ENCODE data around the gene TMEM192. TPM values are rescaled to one million over a fixed set of nuclear protein-coding genes. Genes with fewer than 3 reads are reported as not detected.
"Not testable (repeated sequence)": the region's sequence is repeated elsewhere in the genome, so short reads cannot be mapped to it uniquely, and the experiment has no call there.

TMEM192 gene
- total RNA-seq, 1 donor from 2014 or later, result 23.3 TPM

DNA sequence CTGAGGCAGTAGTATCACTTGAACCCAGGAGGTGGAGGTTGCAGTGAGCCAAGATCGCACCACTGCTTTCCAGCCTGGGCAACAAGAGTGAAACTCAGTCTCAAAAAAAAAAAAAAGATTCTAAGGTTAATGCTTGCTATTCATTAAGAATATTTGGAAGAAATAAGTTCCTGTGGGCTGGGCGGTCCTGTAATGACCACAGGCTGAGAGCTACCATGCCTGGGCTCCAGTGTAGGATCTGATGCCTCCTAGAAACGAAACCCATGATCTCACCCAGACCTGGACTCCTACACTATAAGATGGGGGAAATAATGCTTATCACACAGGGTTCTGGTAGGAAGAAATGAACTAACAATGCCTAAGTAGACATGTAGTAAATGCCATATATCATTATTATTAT is 17.8 kb downstream of the TMEM192 start:
- DNase-seq, result no peak
- Histone ChIP-seq H3K36me3 (peaks cover 65% of the 10 kb centered on the region), H3K27ac (no peak overlapping the region), H3K27me3 (ENCODE audit: low read depth) (no peaks in the 10 kb centered on the region), H3K4me1 (no peaks in the 10 kb centered on the region), H3K4me3 (no peak overlapping the region), H3K9me3 (no peaks in the 10 kb centered on the region)
- intact Hi-C loops (cut with DNase I), result no loop called here
- TF ChIP-seq, protein P1, sequence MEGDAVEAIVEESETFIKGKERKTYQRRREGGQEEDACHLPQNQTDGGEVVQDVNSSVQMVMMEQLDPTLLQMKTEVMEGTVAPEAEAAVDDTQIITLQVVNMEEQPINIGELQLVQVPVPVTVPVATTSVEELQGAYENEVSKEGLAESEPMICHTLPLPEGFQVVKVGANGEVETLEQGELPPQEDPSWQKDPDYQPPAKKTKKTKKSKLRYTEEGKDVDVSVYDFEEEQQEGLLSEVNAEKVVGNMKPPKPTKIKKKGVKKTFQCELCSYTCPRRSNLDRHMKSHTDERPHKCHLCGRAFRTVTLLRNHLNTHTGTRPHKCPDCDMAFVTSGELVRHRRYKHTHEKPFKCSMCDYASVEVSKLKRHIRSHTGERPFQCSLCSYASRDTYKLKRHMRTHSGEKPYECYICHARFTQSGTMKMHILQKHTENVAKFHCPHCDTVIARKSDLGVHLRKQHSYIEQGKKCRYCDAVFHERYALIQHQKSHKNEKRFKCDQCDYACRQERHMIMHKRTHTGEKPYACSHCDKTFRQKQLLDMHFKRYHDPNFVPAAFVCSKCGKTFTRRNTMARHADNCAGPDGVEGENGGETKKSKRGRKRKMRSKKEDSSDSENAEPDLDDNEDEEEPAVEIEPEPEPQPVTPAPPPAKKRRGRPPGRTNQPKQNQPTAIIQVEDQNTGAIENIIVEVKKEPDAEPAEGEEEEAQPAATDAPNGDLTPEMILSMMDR (IDR thresholded peaks at IDR 0.05), result no peak
- no peak for ATAC-seq

GRCh38 chr4:165092187-165092586 is 20.5 kb downstream of the TMEM192 start:
- ATAC-seq; H3K9me3 ChIP-seq; H3K27me3 ChIP-seq (ENCODE audit: low read depth); H3K27ac ChIP-seq; H3K4me3 ChIP-seq; DNase-seq; H3K4me1 ChIP-seq; intact Hi-C loops (cut with DNase I): not testable (repeated sequence)
- peaks cover 64% of the 10 kb centered on the region for H3K36me3 ChIP-seq

DNA sequence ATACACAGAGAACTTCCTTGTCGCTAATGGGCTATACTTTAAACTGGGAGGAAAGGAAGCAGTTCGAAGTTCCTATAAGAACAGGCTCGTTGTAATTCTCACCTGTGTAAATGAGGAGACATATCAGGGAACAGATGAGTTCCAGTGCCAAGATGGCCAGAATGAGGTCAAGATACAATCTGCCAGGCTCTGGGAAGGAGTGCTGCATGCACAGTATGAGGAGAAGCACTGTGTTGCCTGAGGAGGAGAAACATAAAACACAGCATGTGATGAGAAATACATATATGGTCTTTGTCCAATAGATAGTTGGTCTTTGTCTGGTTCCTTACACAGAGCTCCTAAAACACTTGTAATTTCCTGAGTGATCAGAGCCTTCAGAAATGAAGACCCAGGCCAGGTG is 24.3 kb downstream of the TMEM192 start:
- no peak for ATAC-seq
- no peaks in the 10 kb centered on the region for H3K9me3 ChIP-seq
- H3K27ac ChIP-seq, result no peak overlapping the region
- no peaks in the 10 kb centered on the region for H3K27me3 ChIP-seq (ENCODE audit: low read depth)
- no peak for DNase-seq
- no peak overlapping the region for H3K4me3 ChIP-seq
- H3K4me1 ChIP-seq, result no peaks in the 10 kb centered on the region
- TF ChIP-seq, protein P1 (IDR thresholded peaks at IDR 0.05), result no peak
- intact Hi-C loops (cut with DNase I), result no loop called here
- peaks cover 67% of the 10 kb centered on the region for H3K36me3 ChIP-seq

- DNase-seq, result no peak
- no peak for ATAC-seq
- H3K27ac ChIP-seq, result no peak overlapping the region
- H3K27me3 ChIP-seq (ENCODE audit: low read depth), result no peaks in the 10 kb centered on the region
- no peaks in the 10 kb centered on the region for H3K9me3 ChIP-seq
- H3K4me3 ChIP-seq, result no peak overlapping the region
- TF ChIP-seq, protein P1 (IDR thresholded peaks at IDR 0.05), result no peak
- peaks cover 58% of the 10 kb centered on the region for H3K36me3 ChIP-seq
- no peaks in the 10 kb centered on the region for H3K4me1 ChIP-seq
- intact Hi-C loops (cut with DNase I), result no loop called here
Observed at GRCh38 chr4:165085946-165086345, 26.7 kb downstream of the TMEM192 start.

GRCh38 chr4:165084787-165085186 is 27.9 kb downstream of the TMEM192 start:
- H3K4me3 ChIP-seq; H3K4me1 ChIP-seq; ATAC-seq; H3K27ac ChIP-seq; H3K9me3 ChIP-seq; H3K27me3 ChIP-seq (ENCODE audit: low read depth); DNase-seq; intact Hi-C loops (cut with DNase I): not testable (repeated sequence)
- peaks cover 66% of the 10 kb centered on the region for H3K36me3 ChIP-seq

DNA sequence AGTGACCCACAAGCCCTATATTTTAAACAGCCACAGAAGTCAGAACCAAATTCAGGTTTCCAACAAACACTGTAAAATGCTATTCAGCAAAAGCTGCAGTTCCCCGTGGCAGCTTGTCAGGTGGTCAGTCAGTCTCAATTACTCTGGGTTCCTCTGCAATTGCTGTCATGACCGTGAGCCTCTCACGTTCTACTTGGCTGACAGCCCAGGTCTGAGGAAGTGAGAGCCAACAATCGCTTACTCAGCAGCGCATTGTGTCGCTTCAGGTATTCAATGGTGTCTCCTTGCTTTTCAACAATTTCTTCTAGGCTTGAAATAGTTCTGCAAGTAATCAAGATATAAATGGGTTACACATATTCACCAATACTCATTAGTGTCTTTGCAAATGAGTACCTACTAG is 33.2 kb downstream of the TMEM192 start:
- Histone ChIP-seq H3K27me3 (ENCODE audit: low read depth) (no peaks in the 10 kb centered on the region), H3K27ac (no peak overlapping the region), H3K4me3 (no peak overlapping the region), H3K9me3 (no peaks in the 10 kb centered on the region), H3K4me1 (no peaks in the 10 kb centered on the region), H3K36me3 (peaks cover 61% of the 10 kb centered on the region)
- DNase-seq (no peak), ATAC-seq (no peak)
- TF ChIP-seq, protein P1 (IDR thresholded peaks at IDR 0.05), result no peak
- intact Hi-C loops (cut with DNase I), result no loop called here

GRCh38 chr4:165077034-165077578 is 35.6 kb downstream of the TMEM192 start:
- H3K36me3 ChIP-seq, result peaks cover 55% of the 10 kb centered on the region
- ATAC-seq (no peak), DNase-seq (no peak)
- intact Hi-C loops (cut with DNase I), result no loop called here
- H3K4me1 ChIP-seq, result no peaks in the 10 kb centered on the region
- no peaks in the 10 kb centered on the region for H3K27me3 ChIP-seq (ENCODE audit: low read depth)
- no peak overlapping the region for H3K4me3 ChIP-seq
- TF ChIP-seq, protein P1 (IDR thresholded peaks at IDR 0.05), result no peak
- H3K9me3 ChIP-seq, result no peaks in the 10 kb centered on the region
- no peak overlapping the region for H3K27ac ChIP-seq

DNA sequence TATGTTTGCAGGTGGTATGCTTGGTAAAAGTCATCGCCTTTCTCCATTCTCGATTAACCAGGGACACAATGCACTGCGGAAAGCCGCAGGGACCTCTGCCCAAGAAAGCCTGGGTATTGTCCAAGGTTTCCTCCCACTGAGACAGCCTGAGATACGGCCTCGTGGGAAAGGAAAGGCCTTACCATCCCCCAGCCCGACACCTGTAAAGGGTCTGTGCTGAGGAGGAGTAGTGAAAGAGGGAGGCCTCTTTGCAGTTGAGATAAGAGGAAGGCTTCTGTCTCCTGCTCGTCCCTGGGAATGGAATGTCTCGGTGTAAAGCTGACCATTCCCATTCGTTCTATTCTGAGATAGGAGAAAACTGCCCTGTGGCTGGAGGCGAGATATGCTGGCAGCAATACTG is 39.3 kb downstream of the TMEM192 start:
- H3K36me3 ChIP-seq, result peaks cover 28% of the 10 kb centered on the region
- H3K4me3 ChIP-seq; ATAC-seq; intact Hi-C loops (cut with DNase I); DNase-seq; H3K27ac ChIP-seq; H3K27me3 ChIP-seq (ENCODE audit: low read depth); H3K4me1 ChIP-seq; H3K9me3 ChIP-seq: not testable (repeated sequence)

All from lower lobe of right lung (tissue), 2 donors.